ENCODE results near the gene NKX3-2.

The NKX3-2 gene

DNA sequence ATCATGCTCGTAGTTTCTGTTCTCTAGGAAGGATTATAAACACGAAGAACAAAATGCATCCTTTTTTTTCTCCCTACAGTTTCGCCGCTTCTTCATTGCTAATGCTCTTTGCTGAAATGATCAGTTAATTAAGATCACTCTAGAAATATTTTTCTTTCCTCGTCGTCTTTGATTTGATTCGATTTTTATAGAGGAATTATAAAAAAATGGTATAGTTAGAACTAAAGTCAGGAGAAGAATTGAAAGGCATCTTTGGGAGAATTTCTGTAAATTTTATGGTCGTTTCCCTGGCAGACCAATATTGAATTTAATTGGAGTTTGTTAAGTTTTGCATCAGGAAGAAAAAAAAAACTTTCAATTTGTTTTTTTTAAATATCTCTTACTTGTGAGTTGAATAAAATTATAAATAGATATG is 1.1 kb upstream of the NKX3-2 start:
- DNase-seq (ENCODE audit: low read depth), result no peak

DNA sequence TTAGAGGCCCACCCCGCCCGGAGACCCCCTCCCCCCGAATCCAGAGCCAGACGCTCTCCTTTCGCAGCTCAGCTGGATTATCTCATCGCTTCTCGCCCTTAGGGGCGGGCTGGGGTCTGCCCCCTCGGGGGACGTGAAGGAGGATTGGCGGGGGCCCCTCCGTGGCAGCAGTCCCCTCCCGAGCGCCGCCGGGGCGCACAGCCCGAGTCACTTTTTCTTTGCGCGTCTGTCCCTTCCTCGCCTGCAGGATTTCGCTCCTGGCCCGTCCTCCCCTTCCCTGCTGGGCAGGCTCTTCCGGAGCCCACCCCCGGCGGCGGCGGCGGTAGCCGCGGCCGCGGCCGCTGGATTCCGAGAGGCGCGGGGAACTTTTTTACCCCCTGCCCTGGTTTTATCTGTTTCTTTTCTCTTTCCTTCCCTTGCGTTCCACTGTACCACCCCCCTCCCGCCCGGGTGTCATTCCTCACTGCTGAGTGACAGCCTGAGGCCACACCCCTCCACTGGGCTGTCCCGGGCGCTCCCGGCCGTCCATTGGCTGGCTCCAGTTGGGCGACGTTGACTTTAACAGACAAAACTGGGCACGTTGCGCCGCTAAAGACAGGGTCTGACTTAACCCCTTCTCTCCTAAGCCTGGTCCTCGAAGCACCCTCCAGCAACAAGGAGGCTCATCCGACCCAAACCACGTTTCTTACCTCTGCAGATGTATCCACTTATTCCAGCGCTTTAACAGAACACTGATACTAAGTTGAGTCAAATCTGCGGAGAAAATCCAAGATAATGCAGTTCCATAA is 492 bp upstream of the NKX3-2 start:
- DNase-seq (ENCODE audit: low read depth), result no peak

DNA sequence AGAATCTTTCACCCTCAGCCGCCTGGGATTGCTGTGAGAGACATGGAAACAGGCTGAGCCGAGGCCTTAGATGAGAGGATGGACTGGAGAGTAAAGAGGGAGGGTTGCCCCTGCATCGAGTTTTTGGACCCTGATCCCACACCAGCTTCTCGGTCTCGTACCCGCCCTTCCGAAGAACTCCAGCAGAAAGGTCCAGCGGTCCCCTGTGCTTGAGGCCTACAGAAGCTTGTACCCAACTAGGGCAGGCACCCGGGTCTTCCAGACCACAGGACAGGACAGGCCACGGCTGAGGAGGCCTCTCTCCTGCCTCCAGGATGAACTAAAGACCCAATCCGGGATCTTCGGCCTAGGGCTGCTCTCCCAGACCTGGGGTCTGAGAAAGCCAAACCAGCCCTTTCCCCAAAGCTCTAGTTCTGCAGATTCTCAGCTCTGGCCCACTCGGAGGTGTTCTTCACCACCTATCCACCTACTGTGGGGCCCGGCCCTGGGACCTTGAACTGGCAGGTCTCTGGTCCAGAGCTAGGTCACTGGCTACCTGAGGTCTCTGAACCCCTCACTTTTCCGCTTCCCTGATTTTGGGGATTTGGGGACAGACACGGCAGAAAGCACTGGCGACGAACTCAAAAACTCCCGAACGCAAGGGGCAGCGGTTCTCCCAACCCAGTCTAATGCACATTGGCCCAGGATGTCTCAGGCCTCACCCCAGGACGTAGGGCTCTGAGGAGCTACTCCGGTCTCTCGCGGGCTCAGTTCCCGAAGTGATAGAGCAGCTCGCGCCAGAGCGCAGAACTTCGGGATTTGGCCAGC is 1.1 kb downstream of the NKX3-2 start:
- no peak for DNase-seq (ENCODE audit: low read depth)

DNA sequence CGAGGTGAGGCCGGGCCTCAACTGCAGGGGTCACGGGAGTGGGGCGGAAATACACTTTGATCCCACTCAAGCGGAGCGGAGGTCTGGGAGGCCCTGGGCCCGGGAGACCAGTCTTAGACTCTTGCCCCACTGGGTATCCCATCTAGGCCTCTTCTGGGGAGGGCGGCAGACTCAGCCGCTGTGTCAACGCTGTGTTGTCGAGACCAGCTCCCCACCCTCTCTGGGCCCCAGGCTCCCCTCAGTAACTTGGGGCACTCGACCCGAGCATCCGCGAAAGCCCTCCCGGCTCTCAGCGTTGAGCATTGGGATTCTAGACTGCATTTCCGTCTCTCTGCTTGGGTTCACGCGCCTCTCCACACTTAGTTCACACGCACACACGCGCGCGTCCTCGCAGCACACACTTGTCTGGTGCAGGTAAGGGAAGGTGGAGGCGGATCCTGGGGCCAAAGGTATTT is 1.7 kb downstream of the NKX3-2 start:
- no peak for DNase-seq (ENCODE audit: low read depth)

DNA sequence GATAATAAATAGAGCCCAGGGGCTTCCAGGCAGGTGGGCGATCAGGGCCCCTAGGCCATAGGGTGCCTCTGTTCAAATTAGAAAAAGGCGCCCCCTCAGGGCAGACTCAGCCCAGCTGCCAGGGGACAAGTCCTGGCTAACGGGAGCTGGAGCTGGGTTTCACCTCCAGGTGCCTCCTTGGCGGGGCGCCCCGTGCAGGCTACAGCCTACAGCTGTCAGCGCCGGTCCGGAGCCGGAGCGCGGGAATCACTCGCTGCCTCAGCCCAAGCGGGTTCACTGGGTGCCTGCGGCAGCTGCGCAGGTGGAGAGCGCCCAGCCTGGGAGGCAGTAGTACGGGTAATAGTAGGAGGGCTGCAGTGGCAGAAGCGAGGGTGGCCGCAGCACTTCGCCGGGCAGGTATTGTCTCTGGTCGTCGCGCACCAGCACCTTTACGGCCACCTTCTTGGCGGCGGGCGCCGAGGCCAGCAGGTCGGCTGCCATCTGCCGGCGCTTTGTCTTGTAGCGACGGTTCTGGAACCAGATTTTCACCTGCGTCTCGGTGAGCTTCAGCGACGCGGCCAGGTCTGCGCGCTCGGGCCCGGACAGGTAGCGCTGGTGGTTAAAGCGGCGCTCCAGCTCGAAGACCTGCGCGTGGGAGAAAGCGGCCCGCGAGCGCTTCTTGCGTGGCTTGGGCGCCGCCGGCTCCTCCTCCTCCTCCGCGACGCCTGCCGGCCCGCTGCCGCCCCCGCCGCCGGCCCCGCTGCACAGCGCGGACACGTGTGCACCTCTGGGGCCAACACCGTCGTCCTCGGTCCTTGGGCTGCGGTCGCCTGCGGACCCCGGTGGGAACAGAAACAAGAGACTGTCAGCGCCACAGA is 2.4 kb downstream of the NKX3-2 start:
- DNase-seq (ENCODE audit: low read depth), result no peak

DNA sequence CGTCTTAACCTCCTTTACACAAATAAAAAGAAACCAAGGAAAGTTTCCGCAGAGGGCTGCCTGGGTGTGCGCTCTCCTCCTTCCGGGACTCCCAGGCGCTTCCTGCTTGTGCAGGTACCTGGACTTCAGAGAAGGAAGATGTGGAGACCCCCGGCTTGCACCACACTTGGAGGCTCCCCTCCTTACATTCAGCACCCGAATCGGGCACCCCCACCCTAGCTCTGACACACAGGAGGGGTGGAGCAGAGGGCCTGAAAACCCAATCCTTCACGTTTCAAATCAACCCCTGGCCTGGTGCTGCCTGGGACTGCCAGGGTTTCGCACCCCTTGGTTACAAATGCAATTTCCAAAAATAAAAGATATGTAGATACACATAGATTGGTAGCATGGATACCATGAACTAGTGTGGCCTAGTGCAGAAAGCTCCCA is 3.1 kb downstream of the NKX3-2 start:
- DNase-seq (ENCODE audit: low read depth), result no peak

DNA sequence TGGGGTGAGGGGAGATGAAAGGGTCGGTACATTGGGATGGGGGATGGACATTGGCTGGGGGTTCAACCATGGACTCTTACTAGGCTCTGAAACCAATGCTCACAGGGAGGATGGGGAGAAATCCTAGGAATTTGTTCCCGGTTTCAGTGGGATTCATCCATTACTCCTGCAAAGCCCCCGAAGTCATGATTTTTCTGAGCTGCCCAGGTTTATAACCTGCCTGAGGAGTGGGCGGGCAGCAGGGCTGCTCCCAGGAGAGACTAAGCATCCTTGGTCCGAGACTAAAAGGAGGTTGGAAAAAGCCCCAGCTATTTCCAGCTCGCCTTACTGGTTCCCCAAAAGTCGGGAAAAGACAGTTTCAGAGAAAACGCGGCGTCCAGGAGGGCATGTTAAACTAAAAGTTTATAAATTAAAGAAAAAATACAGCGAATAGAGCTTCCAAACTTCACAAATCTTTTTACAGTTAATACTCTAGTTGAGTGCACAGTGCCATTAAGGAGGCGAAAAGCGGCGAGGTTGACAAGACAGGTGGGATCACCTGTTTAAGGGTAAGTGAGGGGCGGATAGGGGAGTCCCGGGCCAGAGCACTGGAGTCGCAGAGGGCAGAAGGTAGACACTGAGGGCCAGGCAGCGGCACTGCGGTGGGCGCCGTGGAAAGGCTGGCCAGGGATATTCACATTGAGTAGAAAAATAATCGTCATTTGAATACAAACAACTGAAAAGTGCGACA is 3.7 kb downstream of the NKX3-2 start:
- DNase-seq (ENCODE audit: low read depth), result no peak

DNA sequence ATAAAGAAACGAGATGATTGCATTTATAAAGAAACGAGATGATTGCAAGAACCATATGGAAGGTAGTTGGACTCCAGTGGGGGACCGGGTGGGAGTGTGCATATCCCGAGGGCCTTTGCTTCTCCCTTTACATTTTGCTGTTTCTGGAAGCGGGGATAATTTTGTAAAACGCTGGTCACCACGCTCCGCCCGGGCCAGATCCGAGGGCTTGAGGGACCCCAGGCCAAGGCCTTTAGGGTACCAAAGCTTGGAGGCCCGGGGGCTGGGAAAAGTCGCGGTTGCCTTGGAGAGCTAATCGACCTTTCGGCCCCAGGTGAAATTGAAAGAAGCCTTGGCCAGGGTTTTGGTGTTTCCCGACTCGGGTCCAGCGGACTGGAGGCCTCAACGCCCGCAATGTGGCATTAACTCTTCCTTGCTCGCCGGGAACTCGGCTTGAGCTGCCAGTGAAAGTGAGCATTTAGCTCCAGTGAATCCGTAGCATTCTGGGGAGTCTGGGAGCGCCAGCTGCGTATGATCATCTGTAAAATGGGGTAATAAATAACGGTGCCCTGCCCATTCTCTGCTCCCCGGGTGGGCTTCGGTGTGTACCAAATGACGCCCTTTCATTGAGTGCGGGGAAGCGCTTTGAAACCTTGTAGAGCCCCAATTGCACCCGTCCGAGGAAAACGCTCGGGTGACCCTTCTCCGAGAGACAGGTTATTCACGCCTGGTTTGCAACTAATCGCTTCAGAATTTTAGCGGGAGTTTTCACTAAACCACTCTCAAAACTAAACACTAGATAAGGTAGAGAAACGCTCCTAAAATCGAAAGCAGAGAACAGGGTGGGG is 4.5 kb downstream of the NKX3-2 start:
- no peak for DNase-seq (ENCODE audit: low read depth)

DNA sequence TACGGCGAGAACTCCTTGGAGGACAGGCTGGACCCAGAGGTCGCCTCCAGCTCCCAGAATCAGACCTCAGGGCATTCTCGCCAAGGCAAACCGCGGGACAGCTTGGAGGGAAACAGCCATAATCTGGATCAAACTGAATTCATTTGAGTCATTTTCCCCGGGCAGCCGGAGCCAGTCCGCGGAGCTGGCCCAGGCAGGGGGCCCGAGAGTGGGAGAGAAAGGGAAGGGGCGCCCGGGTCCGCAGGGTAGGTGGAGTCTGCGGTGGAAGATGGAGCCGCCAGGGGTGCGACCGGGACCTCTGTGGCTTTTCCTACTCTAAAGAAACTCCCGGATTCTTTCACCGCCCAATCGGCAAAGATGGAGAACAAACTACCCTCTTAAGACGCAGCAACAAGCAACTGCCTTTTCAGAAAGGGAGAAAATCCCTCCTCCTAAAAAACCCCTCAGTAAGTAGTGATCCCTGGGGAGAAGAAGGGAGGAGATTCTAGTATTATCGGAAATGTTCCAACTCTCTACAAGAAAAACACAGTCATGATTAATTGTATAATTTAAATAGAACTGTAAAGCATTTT is 5.2 kb downstream of the NKX3-2 start:
- DNase-seq (ENCODE audit: low read depth), result no peak

DNA sequence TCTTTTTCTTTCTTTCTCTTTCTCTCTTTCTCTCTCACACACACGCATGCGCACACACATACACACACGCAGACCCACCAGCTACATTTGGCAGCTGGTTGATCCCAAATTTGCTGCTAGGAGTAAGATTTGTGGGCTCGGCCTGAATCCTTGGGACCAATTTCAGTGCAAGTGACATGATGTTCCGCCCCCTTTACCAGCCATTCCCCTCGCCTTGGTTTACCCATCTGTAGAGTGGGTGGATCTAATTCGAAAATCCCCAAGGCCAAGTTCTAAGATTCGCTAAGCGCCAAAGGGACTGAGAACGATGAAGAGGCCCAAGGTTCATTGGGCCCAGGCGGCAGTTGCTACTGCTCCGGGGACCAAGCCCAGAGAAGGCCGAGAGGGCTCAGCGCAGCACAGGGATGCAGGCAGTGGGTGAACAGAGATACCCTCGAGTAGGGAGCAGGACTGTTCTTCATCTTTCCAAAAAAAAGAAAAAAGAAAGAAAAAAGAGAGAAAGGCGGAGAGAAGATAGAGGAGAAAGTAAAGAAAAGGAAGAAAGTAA is 5.8 kb downstream of the NKX3-2 start:
- DNase-seq (ENCODE audit: low read depth), result no peak

DNA sequence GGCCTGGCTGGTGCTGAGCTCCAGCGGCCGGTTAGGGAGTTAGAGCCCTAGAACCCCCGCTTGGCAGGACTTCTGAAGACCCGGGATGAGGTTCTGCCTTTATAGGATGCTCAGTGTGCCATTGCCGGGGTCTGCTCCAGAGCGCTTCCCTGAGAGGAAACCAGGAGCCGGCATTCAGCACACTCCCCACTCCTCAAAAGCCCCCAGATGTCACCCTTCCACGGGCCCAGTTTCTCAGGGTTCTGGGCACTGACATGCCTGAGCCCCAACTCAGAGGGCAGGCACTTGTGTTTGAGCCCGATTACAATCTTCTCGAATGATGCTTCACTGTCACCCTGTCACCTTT is 6.5 kb downstream of the NKX3-2 start:
- no peak for DNase-seq (ENCODE audit: low read depth)

DNA sequence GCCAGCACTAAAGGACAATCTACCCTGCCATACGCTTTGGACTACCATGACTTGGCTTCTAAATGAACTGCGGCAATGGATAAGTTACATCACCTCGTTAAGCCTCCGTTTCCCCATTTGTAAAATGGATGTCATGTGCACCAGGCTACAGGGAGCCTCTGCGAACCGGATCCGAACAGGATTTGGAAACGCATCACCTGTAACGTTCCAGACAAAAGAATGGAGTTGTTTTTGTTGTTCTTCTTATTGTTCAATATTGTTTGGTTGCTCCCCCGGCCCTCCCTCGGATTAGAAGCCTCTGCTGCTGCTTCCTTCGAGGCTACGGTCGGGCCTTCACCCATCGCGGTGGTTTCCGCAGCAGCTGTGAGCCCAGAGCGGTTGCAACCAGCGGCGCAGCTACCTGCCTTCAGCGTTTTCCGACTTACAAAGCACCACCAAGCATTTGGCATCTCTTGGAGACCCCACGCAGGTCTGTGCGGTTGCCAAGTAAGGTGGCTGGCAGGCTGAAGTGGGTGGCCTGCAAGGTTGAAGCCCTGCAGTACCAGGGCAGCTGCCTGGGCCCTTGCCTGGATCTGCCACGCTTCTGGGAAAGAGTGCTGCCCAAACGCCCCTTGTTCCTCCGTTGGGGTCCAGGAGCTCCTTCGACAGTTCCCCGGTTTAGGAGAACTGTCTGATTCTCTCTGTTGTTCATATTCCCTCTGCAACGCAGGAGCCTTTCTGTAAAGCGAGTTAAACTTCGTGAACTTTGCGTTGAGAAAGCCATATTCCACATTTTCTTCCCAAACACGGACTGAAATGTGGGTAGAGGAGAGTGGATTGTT is 7.1 kb downstream of the NKX3-2 start:
- no peak for DNase-seq (ENCODE audit: low read depth)

DNA sequence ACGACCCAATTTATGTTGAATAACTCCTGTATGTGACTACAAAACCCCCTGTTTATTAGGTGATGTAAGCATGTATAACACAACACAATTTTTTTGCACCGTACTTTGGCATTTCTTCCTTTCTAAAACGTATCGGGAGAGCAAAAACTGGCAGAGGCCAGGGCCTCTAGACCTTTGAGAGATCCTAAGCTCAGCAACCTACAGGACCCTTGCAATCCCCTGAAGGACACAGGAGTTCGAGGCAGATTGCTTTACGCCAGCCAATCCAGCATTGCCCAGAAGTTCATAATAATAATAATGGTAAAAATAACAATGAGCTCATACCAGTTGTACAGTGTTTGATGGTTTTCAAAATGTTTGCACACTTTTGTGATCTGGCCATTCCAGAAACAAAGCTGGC is 7.7 kb downstream of the NKX3-2 start:
- DNase-seq (ENCODE audit: low read depth), result no peak

DNA sequence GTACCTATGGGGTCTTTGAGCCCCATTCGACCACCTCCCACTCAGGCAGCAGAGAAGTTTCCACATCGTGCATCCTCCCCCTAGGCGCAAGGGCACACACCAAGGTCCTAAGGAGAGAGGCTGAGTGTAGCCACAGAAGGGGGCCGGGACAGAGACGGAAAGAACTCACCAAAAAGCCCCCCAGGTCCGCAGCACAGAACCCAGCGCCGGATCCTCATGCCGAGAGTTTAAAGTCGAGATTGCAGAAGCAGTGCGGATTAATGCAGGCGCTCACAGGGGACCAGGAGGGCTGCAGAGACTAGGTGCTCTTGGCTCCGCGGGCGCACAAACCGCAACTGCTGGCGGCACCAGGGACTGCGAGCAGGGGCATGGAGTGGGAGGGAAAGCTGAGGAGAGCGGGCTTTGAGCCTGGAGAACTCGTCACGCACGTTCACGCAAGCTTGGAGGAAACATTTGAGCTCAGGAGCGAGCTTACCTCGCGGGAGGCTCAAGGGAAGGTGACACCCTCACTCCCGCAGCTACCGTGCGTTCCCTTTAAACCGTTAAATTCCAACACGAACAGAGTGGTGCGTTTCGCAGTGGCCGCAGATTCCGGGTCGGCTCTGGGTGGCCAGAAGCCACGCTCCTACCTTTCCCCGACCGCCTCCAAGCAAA is 8.5 kb downstream of the NKX3-2 start:
- DNase-seq (ENCODE audit: low read depth), result no peak

DNA sequence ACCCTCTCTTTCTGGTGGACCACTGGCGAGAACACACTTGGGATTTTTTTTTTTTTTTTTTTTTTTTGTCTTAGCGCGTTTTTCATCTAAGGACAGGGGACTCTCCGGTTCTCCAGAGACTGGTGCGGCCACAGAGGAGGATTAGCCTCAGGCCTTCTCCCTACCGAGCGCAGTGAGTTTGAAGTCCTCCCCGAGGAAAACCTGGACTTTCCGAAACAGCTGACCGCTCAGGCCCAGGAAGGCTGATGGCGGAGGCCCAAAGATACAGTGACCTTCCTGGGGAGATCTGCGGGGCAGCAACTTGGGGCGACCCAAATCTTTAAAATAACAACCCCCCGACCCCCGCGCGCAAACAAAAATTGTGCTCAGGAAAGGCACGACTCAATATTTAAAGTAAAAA is 9.2 kb downstream of the NKX3-2 start:
- no peak for DNase-seq (ENCODE audit: low read depth)

DNA sequence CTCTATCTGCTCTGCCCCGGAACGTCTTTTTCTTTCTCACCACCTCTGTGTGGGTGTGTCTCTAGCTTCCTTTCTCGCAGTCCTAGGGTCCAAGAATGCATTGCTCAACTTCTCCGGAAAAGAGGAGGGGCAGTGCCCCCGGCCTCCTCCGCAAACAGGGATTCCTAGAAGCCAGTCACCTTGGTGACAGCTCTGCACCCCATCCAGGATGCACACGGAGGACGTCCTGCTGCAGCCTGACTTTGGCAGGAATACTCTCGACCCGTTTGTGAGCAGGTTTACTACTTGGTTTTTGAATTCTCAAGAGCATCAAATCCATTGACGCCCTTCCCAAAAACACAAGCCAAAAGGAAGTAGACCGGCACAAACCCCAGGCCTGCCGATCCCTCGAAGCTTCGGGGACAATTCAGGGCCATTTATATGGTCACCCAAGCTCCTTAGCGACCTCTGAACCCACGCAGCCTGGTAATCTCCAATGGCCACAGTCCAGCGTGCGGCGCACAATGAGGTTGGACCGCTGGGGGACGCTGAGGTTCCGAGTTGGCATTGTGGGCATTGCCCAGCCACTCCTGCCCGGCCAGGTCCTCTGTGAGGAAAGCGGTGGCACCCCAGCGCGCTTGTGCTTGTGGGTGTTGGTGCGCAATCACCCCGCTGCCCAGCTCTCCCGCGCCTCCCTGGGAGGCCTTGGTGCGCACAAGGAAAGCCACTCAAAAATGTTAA is 9.8 kb downstream of the NKX3-2 start:
- no peak for DNase-seq (ENCODE audit: low read depth)

DNA sequence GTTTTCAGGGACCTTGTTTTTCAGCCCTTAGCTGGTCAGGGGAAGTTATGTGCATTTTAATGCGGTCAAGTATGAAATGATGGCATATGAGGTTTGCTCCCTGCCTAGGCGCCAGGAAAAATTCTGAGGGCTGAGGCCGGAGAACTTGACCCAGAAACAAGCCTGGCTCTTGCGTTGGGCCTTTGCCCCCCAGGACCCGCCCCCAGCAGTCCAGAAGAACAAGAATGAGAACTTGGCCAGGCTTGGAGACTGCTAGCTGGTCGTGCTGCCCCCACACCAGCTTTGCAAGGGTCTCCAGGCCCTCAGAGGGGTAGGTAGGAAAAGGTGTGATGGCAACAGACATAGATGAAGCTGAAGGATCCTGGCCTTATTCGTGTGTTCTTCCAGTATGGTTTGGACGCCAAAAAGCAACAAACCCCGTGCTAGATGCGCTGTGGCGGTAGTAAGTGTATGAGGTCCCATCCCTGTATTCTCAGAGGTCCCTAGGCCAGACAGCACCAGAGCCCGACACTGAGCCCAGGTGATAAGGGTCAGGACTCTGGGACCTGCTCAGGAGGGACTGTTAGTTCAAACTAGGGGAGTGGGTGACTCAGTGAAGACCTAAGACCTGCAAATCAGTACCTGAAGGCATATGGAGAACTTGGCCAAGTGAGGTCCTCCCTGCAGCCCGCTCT is 10.5 kb downstream of the NKX3-2 start:
- DNase-seq (ENCODE audit: low read depth), result no peak

DNA sequence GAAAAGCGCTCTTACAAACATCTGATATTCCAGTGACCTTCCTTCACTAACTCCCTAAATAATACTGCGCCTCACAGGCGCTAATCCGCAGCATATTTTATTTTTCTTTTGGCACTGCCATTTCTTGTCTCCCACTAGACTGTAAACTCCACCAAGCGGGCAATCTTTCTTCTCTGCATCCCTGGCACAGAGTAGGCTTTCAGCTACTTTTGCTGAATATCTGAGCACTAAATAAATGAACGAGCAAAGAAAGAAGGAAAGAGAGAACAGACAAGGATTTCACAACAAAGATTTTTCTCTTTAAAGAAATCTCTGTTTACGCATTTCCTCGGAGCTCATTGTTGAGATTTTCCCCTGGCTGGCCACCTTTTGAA is 12.7 kb downstream of the NKX3-2 start:
- DNase-seq (ENCODE audit: low read depth), result no peak

Measured in stimulated activated CD8-positive, alpha-beta memory T cell treated with anti-CD3 and anti-CD28 coated beads, Interleukin-4, amount 100 ng/mL, for 24 hours (primary cell).